Left colon (tissue), 2 donors: ENCODE results near the gene NBDY. TPM values are rescaled to one million over a fixed set of nuclear protein-coding genes. Genes with fewer than 3 reads are reported as not detected.
"Not testable (repeated sequence)": the region's sequence is repeated elsewhere in the genome, so short reads cannot be mapped to it uniquely, and the experiment has no call there.

Experiments used
- ATAC-seq: fragments of 200-7000 bp; cut with Tn5 transposase; one replicate; pipeline ENCODE4 v1.9.1; 2020; ENCODE audit warnings: mild to moderate bottlenecking, moderate library complexity
- DNase-seq, 2 donors: peaks; one replicate each; pipeline ENCODE4 v3.0.0-alpha.2; 2020
- intact Hi-C, 2 donors: fragments of 100-400 bp; cut with DNase I in 1 of 2; cut with micrococcal nuclease in 1 of 2; formaldehyde crosslinking; loops; one replicate each; pipeline versions ENCODE4 v1.11.2 to v1.14.0; 2022; cut with DNase I, micrococcal nuclease
- long read RNA-seq: library from polyadenylated mRNA; unstranded; transcript quantifications from one replicate; pipeline ENCODE4 v2.0.0, GENCODE V29; 2021
- total RNA-seq, 2 donors: library from RNA; stranded (reverse); fragmentation: NEBNext Ultra II Directional; extraction: Animal tissue kit (Norgen Biotek cat#: 25700); gene quantifications; one replicate each; pipeline ENCODE4 v1.2.1, GENCODE V29; 2021
- donor health status: DM: no; HTN: no; CAD: no.
- donor health status: DM: yes; HTN: yes; CAD: no.

The NBDY gene
- total RNA-seq: 10 to 100 TPM; 18.9 to 20.1 TPM
- long read RNA-seq, transcript NBDY-201 (3 exons, 1,529 nt): major isoform, 10 of 11 reads
- long read RNA-seq, partial matches to known transcripts: 0 of 11 reads
- long read RNA-seq, other reads (novel, unspliced or antisense): 1 of 11 reads

- DNase-seq: peak; percentile 32 to 39
- intact Hi-C loops: no loop called here
- ATAC-seq: peak; percentile 86
Observed at GRCh38 chrX:56729152-56729850, at the start of gene NBDY. Gene NBDY (plus strand): TSS chrX:56729243. CDS start chrX:56729354, 111 bp downstream.

GRCh38 chrX:56704530-56704929 lies 24.5 kb upstream of the NBDY start:
- ATAC-seq, intact Hi-C loops, DNase-seq: not testable (repeated sequence)

- intact Hi-C loops: no loop called here
- DNase-seq (no peak), ATAC-seq (peak; percentile 56)
Observed at GRCh38 chrX:56726605-56727004, 2.4 kb upstream of the NBDY start.

GRCh38 chrX:56727531-56727930 lies 1.5 kb upstream of the NBDY start:
- ATAC-seq (no peak), DNase-seq (no peak)
- intact Hi-C loops: no loop called here

GRCh38 chrX:56728321-56728720 lies 722 bp upstream of the NBDY start:
- DNase-seq (no peak), ATAC-seq (peak; percentile 26)
- intact Hi-C loops: no loop called here

- DNase-seq: peak in 1 of 2 donors; percentile 19
- peak; percentile 27 for ATAC-seq
- intact Hi-C loops: no loop called here
Observed at GRCh38 chrX:56728752-56729151, 291 bp upstream of the NBDY start.

GRCh38 chrX:56733459-56734046 lies 4.5 kb downstream of the NBDY start:
- intact Hi-C loops: no loop called here
- DNase-seq (peak; percentile 30 to 78), ATAC-seq (peak; percentile 59)

GRCh38 chrX:56736219-56736618 lies 7.2 kb downstream of the NBDY start:
- no peak for ATAC-seq
- no peak for DNase-seq
- intact Hi-C loops: no loop called here

GRCh38 chrX:56738670-56739069 lies 9.6 kb downstream of the NBDY start:
- intact Hi-C loops: no loop called here
- ATAC-seq (peak; percentile 40), DNase-seq (no peak)

- ATAC-seq: no peak
- no peak for DNase-seq
- intact Hi-C loops: no loop called here
Observed at GRCh38 chrX:56744996-56745395, 16.0 kb downstream of the NBDY start.

GRCh38 chrX:56746996-56747395 lies 18.0 kb downstream of the NBDY start:
- no peak for ATAC-seq
- no peak for DNase-seq
- intact Hi-C loops: no loop called here

GRCh38 chrX:56751071-56751470 lies 22.0 kb downstream of the NBDY start:
- intact Hi-C loops: no loop called here
- no peak for ATAC-seq
- DNase-seq: no peak

- intact Hi-C loops: no loop called here
- DNase-seq: no peak
- ATAC-seq: no peak
Observed at GRCh38 chrX:56757327-56757726, 28.3 kb downstream of the NBDY start.

- ATAC-seq (no peak), DNase-seq (no peak)
- intact Hi-C loops: no loop called here
Observed at GRCh38 chrX:56758456-56758855, 29.4 kb downstream of the NBDY start.

GRCh38 chrX:56759736-56760409 lies 30.8 kb downstream of the NBDY start:
- ATAC-seq (no peak), DNase-seq (no peak)
- intact Hi-C loops: no loop called here

GRCh38 chrX:56760410-56761124 lies 31.5 kb downstream of the NBDY start:
- intact Hi-C loops, ATAC-seq, DNase-seq: not testable (repeated sequence)

GRCh38 chrX:56761167-56761566 lies 32.1 kb downstream of the NBDY start:
- no peak for DNase-seq
- no peak for ATAC-seq
- intact Hi-C loops: no loop called here

GRCh38 chrX:56762220-56762619 lies 33.2 kb downstream of the NBDY start:
- intact Hi-C loops: no loop called here
- no peak for ATAC-seq
- no peak for DNase-seq
